ENCODE measurements around the gene HAT1.

Gene HAT1

GRCh38 chr2:171956135-171956825, 34.0 kb downstream of the HAT1 start:
- in situ Hi-C loops (cut with HindIII; ENCODE audit: low sequenced_read_pairs) = no loop called here
- no peak for TF ChIP-seq CTCF (IDR thresholded peaks at IDR 0.05; ENCODE audit: low read depth, low read length)
- DNase-seq (ENCODE audit: low read depth, low spot score) = no peak
- H3K4me3 ChIP-seq (ENCODE audit: low read depth, low read length) = no peak overlapping the region

GRCh38 chr2:171957061-171957460, 34.8 kb downstream of the HAT1 start:
- in situ Hi-C loops (cut with HindIII; ENCODE audit: low sequenced_read_pairs) = no loop called here
- DNase-seq (ENCODE audit: low read depth, low spot score) = no peak
- no peak for TF ChIP-seq CTCF (IDR thresholded peaks at IDR 0.05; ENCODE audit: low read depth, low read length)
- no peak overlapping the region for H3K4me3 ChIP-seq (ENCODE audit: low read depth, low read length)

DNA sequence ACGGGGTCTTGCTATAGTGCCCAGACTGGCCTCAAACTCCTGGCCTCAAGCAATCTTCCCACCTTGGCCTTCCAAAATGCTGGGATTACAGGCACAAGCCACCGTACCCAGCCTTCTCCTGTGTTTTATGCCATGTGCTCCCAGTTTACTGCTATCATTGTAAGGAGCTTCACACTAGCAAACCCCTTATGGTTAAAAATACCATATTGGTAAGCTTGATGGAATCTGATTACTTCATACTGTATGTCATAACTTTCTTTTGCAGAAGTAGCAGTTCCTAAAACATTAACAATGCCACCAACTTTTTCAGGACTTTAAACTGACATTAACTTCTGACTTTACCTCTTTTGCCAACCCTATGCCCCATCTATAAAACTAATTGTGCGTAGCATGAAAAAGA, 36.2 kb downstream of the HAT1 start:
- no peak overlapping the region for H3K4me3 ChIP-seq (ENCODE audit: low read depth, low read length)
- in situ Hi-C loops (cut with HindIII; ENCODE audit: low sequenced_read_pairs) = no loop called here
- peak; percentile 58 for DNase-seq (ENCODE audit: low read depth, low spot score)
- TF ChIP-seq CTCF (IDR thresholded peaks at IDR 0.05; ENCODE audit: low read depth, low read length) = no peak

DNA sequence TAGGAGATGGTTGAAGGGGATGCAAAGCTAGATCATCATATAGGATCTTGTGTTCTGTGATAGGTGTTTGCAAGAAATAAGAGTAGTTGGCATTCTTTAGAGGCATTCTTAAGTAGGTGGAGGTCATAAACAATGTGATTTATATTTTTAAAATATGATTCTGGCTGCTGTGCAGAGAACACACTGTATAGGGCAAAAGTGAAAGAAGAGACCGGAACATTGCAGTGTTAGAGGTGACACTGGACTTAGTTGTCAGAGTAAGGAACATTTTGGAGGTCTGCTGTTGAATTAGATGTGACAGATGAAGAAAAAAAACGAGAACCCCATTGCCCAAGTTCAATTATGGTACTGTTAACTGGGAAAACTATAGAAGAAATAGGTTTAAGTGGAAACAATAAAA, 37.7 kb downstream of the HAT1 start:
- DNase-seq (ENCODE audit: low read depth, low spot score) = no peak
- in situ Hi-C loops (cut with HindIII; ENCODE audit: low sequenced_read_pairs) = no loop called here
- TF ChIP-seq CTCF (IDR thresholded peaks at IDR 0.05; ENCODE audit: low read depth, low read length) = no peak
- H3K4me3 ChIP-seq (ENCODE audit: low read depth, low read length) = no peak overlapping the region

DNA sequence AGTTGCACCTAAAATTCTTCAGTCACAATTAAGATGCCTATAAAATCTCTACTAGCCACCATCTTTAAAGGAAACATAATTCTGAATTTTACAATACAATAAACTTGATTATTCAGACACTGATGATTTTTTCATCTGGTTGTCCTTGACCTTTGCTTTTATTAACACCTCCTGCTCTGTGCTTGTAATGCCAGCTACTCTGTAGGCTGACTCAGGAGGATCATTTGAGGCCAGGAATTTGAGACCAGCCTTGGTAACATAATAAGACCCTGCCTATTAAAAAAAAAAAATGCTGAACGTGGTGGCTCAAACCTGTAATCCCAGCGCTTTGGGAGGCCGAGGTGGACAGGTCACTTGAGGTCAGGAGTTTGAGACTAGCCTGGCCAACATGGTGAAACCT, 38.3 kb downstream of the HAT1 start:
- no peak for DNase-seq (ENCODE audit: low read depth, low spot score)
- H3K4me3 ChIP-seq (ENCODE audit: low read depth, low read length) = no peak overlapping the region
- in situ Hi-C loops (cut with HindIII; ENCODE audit: low sequenced_read_pairs) = no loop called here
- no peak for TF ChIP-seq CTCF (IDR thresholded peaks at IDR 0.05; ENCODE audit: low read depth, low read length)

- no peak for TF ChIP-seq CTCF (IDR thresholded peaks at IDR 0.05; ENCODE audit: low read depth, low read length)
- no peak for DNase-seq (ENCODE audit: low read depth, low spot score)
- in situ Hi-C loops (cut with HindIII; ENCODE audit: low sequenced_read_pairs) = no loop called here
- no peak overlapping the region for H3K4me3 ChIP-seq (ENCODE audit: low read depth, low read length)
Observed at GRCh38 chr2:171963198-171963597, 40.9 kb downstream of the HAT1 start.
